Measurements from ENCODE around the gene SMAD9. TPM values are rescaled to one million over a fixed set of nuclear protein-coding genes. Genes with fewer than 3 reads are reported as not detected.

SMAD9 gene
- total and polyA plus RNA-seq, 2 of the 13 experiments (the other 11 are each of a cell fraction or from before 2014, with no cell fraction given), result 4.2 to 7.7 TPM

DNA sequence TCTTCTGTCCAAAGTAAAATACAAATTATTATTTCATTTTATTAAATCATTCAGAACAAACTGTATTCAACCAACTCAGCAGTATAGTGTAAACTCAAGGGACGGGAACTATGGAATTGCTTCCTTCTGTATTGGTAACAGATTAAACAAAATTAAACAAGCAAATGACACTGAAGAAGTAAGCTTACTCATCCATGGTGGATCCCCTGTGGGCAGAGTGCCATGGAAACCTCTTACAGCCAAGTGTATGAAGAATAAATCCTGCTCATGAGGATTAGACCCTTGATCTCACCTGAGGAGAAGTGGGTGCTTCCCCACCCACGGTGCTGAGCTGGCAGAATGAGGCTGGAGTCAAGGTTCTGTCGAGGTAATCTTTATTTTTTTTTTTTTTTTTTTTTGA, 119.0 kb downstream of the SMAD9 start:
- WGBS (ENCODE audit: low lambda C conversion rate), result 9% methylated on average over 3 of the region's 3 CpGs
- no peak overlapping the region for H2AFZ ChIP-seq (ENCODE audit: low read length)
- no peak overlapping the region for H3K9ac ChIP-seq (ENCODE audit: insufficient read depth, low read depth, low read length)
- in situ Hi-C loops (cut with HindIII; ENCODE audit: extremely low pct_ligation_motif_present, low pct_unique_long_range_greater_than_20kb) (no loop called here), intact Hi-C loops (cut with micrococcal nuclease; ENCODE audit: unreplicated experiment) (no loop called here)
- ChIA-PET POLR2A (no interaction called here), CTCF (ENCODE audit: low intra/inter-chr PET ratio, low total read pairs) (no interaction called here)
- no peaks in the 10 kb centered on the region for H3K4me1 ChIP-seq (ENCODE audit: insufficient read depth, low read length)
- no peaks in the 10 kb centered on the region for H3K36me3 ChIP-seq (replicated peaks in 1 of 2; ENCODE audit: control insufficient read depth in 1 of 2, insufficient read depth in 2 of 2, low read length in 2 of 2)
- no peaks in the 10 kb centered on the region for H4K20me1 ChIP-seq (ENCODE audit: insufficient read depth, low read length)
- H3K9me3 ChIP-seq (ENCODE audit: low read length), result no peaks in the 10 kb centered on the region
- ATAC-seq (no peak), DNase-seq (ENCODE audit: low spot score) (no peak), FAIRE-seq (no peak)
- no peaks in the 10 kb centered on the region for H3K79me2 ChIP-seq (ENCODE audit: insufficient read depth, low read length)
- H3K27me3 ChIP-seq (ENCODE audit: control insufficient read depth in 1 of 2, insufficient read depth in 2 of 2, low read length in 2 of 2), result no peaks in the 10 kb centered on the region
- no peak overlapping the region for H3K4me3 ChIP-seq (replicated peaks in 1 of 3; ENCODE audit: insufficient read depth in 1 of 3, low read depth in 2 of 3, low read length in 3 of 3)
- BruUV-seq (replicated peaks), result no TSS peak
- H3K27ac ChIP-seq (ENCODE audit: extremely low read length, insufficient read depth, low read length), result no peak overlapping the region
- H3K4me2 ChIP-seq (ENCODE audit: low read depth, low read length), result no peak overlapping the region
- TF ChIP-seq PHF20 (CRISPR knock-in tag; IDR thresholded peaks at IDR 0.05) (no peak), EED (CRISPR knock-in tag; IDR thresholded peaks at IDR 0.05) (no peak), KDM4B (CRISPR knock-in tag; IDR thresholded peaks at IDR 0.05) (no peak), REL (CRISPR knock-in tag; conservative IDR thresholded peaks at IDR 0.05) (no peak), ZNF639 (CRISPR knock-in tag; conservative IDR thresholded peaks at IDR 0.05) (no peak), NFAT5 (CRISPR knock-in tag; IDR thresholded peaks at IDR 0.05) (no peak), HOXA5 (CRISPR knock-in tag; IDR thresholded peaks at IDR 0.05) (no peak), TOPORS (CRISPR knock-in tag; IDR thresholded peaks at IDR 0.05) (no peak), ZNF7 (CRISPR knock-in tag; IDR thresholded peaks at IDR 0.05) (no peak), ZSCAN22 (CRISPR knock-in tag; IDR thresholded peaks at IDR 0.05) (no peak), GMEB1 (CRISPR knock-in tag; IDR thresholded peaks at IDR 0.05; ENCODE audit: borderline replicate concordance) (no peak)
- TF ChIP-seq, protein P1, sequence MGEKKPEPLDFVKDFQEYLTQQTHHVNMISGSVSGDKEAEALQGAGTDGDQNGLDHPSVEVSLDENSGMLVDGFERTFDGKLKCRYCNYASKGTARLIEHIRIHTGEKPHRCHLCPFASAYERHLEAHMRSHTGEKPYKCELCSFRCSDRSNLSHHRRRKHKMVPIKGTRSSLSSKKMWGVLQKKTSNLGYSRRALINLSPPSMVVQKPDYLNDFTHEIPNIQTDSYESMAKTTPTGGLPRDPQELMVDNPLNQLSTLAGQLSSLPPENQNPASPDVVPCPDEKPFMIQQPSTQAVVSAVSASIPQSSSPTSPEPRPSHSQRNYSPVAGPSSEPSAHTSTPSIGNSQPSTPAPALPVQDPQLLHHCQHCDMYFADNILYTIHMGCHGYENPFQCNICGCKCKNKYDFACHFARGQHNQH (CRISPR knock-in tag; IDR thresholded peaks at IDR 0.05), result no peak
- TF ChIP-seq, protein P2, sequence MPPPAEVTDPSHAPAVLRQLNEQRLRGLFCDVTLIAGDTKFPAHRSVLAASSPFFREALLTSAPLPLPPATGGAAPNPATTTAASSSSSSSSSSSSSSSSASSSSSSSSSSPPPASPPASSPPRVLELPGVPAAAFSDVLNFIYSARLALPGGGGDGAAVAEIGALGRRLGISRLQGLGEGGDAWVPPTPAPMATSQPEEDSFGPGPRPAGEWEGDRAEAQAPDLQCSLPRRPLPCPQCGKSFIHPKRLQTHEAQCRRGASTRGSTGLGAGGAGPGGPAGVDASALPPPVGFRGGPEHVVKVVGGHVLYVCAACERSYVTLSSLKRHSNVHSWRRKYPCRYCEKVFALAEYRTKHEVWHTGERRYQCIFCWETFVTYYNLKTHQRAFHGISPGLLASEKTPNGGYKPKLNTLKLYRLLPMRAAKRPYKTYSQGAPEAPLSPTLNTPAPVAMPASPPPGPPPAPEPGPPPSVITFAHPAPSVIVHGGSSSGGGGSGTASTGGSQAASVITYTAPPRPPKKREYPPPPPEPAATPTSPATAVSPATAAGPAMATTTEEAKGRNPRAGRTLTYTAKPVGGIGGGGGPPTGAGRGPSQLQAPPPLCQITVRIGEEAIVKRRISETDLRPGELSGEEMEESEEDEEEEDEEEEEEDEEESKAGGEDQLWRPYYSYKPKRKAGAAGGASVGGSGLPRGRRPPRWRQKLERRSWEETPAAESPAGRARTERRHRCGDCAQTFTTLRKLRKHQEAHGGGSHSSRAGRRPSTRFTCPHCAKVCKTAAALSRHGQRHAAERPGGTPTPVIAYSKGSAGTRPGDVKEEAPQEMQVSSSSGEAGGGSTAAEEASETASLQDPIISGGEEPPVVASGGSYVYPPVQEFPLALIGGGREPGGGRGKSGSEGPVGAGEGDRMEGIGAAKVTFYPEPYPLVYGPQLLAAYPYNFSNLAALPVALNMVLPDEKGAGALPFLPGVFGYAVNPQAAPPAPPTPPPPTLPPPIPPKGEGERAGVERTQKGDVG (CRISPR knock-in tag; IDR thresholded peaks at IDR 0.05; ENCODE audit: borderline replicate concordance), result no peak

Data from HepG2 (cell line).